Measurements from ENCODE around the gene TBL3.

TBL3 gene

DNA sequence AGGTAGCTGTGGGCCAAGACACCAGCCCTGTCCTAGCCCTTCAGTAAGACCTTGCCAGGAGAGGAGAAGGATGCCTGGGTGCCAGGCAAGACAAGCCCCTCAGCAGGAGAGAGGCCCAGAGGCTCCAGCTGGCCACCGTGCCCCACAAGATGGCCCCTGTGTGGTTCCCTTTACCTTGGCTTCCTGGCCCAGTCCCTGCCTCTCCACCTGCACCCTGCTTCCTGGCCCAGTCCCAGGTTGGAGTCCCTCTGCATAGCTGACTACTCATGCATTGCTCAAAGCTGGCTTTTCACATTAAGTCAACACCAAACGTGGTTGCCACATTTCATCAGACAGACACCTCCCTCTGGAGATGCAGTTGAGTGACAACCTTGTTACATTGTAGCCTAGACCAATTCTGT, 21.9 kb downstream of the TBL3 start:
- no peak for ATAC-seq
- no peak for TF ChIP-seq ZNF565 (CRISPR knock-in tag; conservative IDR thresholded peaks at IDR 0.05; ENCODE audit: low read depth)
- no peak for TF ChIP-seq ARNTL (CRISPR knock-in tag; IDR thresholded peaks at IDR 0.05; ENCODE audit: borderline replicate concordance, low read depth)
- no peak for TF ChIP-seq TOX (CRISPR knock-in tag; IDR thresholded peaks at IDR 0.05; ENCODE audit: borderline replicate concordance)
- no peak for TF ChIP-seq ZFP30 (CRISPR knock-in tag; IDR thresholded peaks at IDR 0.05)
- TF ChIP-seq, protein P1, sequence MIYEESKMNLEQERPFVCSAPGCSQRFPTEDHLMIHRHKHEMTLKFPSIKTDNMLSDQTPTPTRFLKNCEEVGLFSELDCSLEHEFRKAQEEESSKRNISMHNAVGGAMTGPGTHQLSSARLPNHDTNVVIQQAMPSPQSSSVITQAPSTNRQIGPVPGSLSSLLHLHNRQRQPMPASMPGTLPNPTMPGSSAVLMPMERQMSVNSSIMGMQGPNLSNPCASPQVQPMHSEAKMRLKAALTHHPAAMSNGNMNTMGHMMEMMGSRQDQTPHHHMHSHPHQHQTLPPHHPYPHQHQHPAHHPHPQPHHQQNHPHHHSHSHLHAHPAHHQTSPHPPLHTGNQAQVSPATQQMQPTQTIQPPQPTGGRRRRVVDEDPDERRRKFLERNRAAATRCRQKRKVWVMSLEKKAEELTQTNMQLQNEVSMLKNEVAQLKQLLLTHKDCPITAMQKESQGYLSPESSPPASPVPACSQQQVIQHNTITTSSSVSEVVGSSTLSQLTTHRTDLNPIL (CRISPR knock-in tag; IDR thresholded peaks at IDR 0.05; ENCODE audit: low read depth) = no peak
- no peak for TF ChIP-seq SNAI2 (CRISPR knock-in tag; IDR thresholded peaks at IDR 0.05)
- no peak for TF ChIP-seq ZC3H10 (CRISPR knock-in tag; IDR thresholded peaks at IDR 0.05)
- no peak for TF ChIP-seq TCF4 (CRISPR knock-in tag; IDR thresholded peaks at IDR 0.05; ENCODE audit: borderline replicate concordance)
- TF ChIP-seq ESRRG (CRISPR knock-in tag; IDR thresholded peaks at IDR 0.05) = no peak
- TF ChIP-seq, protein P2, sequence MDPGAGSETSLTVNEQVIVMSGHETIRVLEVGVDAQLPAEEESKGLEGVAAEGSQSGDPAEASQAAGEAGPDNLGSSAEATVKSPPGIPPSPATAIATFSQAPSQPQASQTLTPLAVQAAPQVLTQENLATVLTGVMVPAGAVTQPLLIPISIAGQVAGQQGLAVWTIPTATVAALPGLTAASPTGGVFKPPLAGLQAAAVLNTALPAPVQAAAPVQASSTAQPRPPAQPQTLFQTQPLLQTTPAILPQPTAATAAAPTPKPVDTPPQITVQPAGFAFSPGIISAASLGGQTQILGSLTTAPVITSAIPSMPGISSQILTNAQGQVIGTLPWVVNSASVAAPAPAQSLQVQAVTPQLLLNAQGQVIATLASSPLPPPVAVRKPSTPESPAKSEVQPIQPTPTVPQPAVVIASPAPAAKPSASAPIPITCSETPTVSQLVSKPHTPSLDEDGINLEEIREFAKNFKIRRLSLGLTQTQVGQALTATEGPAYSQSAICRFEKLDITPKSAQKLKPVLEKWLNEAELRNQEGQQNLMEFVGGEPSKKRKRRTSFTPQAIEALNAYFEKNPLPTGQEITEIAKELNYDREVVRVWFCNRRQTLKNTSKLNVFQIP (CRISPR knock-in tag; IDR thresholded peaks at IDR 0.05; ENCODE audit: borderline replicate concordance, low read depth) = no peak

DNA sequence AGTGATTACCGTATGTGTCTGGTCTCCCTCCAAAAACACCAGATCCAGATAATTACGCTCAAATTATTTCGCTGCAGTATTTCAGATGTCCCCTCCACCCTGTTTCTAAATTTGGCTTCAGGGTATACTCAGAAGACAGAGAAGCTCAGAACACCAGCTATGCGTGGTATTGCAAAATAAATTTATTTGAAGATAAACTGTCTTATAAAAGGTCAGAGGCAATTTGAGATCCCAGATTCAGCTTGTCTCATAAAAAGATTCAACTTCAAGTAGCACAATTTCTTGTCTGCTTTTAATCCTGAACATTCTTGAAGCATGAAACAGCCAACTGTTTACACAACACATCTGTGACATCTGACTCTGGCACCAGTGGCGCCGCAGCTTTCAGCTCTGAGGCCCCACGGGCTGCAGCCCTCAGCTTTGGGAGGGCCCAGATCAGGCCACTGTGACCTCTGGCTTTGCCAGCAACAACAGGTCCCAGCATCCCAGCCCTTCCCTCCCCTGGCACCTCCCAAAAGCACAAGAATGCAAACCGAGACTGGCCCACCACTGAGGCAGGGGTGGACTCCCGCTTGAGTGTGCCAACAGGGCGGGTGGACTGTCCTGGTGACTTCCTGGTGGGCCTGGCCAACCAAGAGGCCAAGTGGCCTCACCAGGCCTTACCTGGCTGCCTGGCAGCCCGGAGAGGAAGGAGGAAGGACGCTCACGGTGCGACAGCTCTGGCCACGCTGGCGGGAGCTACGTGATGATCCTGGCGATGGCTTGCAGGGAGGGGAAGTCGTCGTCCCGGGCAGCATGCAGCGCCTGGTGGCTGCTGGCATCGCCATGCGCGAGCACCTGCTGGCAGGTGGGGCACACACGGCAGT, 25.9 kb downstream of the TBL3 start:
- TF ChIP-seq BACH2 (CRISPR knock-in tag; IDR thresholded peaks at IDR 0.05; ENCODE audit: borderline replicate concordance) (no peak), ZNF8 (CRISPR knock-in tag; IDR thresholded peaks at IDR 0.05) (no peak), GLIS3 (CRISPR knock-in tag; IDR thresholded peaks at IDR 0.05) (no peak), TCF4 (CRISPR knock-in tag; IDR thresholded peaks at IDR 0.05; ENCODE audit: borderline replicate concordance) (no peak), ZFP3 (CRISPR knock-in tag; IDR thresholded peaks at IDR 0.05) (no peak), ARNTL (CRISPR knock-in tag; IDR thresholded peaks at IDR 0.05; ENCODE audit: borderline replicate concordance, low read depth) (no peak), ESRRG (CRISPR knock-in tag; IDR thresholded peaks at IDR 0.05) (no peak), PPARA (CRISPR knock-in tag; IDR thresholded peaks at IDR 0.05; ENCODE audit: borderline replicate concordance) (no peak), OSR1 (CRISPR knock-in tag; IDR thresholded peaks at IDR 0.05) (no peak), SNAI2 (CRISPR knock-in tag; IDR thresholded peaks at IDR 0.05) (no peak), ZC3H10 (CRISPR knock-in tag; IDR thresholded peaks at IDR 0.05) (no peak), CSDC2 (CRISPR knock-in tag; IDR thresholded peaks at IDR 0.05) (no peak), ZNF70 (CRISPR knock-in tag; IDR thresholded peaks at IDR 0.05) (no peak), RARB (CRISPR knock-in tag; IDR thresholded peaks at IDR 0.05) (no peak), TOX (CRISPR knock-in tag; IDR thresholded peaks at IDR 0.05; ENCODE audit: borderline replicate concordance) (no peak)
- TF ChIP-seq, protein P2 (CRISPR knock-in tag; IDR thresholded peaks at IDR 0.05; ENCODE audit: borderline replicate concordance, low read depth) = no peak
- TF ChIP-seq, protein P3, sequence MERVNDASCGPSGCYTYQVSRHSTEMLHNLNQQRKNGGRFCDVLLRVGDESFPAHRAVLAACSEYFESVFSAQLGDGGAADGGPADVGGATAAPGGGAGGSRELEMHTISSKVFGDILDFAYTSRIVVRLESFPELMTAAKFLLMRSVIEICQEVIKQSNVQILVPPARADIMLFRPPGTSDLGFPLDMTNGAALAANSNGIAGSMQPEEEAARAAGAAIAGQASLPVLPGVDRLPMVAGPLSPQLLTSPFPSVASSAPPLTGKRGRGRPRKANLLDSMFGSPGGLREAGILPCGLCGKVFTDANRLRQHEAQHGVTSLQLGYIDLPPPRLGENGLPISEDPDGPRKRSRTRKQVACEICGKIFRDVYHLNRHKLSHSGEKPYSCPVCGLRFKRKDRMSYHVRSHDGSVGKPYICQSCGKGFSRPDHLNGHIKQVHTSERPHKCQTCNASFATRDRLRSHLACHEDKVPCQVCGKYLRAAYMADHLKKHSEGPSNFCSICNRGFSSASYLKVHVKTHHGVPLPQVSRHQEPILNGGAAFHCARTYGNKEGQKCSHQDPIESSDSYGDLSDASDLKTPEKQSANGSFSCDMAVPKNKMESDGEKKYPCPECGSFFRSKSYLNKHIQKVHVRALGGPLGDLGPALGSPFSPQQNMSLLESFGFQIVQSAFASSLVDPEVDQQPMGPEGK (CRISPR knock-in tag; IDR thresholded peaks at IDR 0.05; ENCODE audit: borderline replicate concordance) = no peak
- ATAC-seq = no peak

DNA sequence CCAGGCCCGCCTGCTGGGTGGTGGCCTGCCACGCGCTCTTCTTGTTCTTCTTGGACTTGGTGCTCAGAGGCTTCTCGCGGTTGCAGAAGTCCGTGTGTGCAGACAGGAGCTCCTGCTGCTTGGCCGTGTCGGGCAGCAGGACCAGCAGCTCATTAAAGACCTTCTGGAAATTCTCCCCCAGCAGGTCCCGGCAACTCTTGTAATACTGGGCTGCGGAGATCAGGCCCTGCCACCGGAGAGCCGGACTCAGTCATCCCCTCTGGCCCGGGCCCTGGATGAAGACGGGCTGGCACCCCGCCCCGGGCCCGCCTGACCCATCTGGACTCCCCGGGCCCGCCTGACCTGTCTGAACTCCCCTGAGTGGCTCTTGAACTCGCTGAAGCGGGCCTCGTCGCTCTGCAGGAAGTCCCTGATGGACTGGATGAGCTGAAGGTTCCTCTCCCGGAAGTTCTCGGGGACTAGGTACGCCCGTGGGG, 26.5 kb downstream of the TBL3 start:
- ATAC-seq = no peak
- TF ChIP-seq PPARA (CRISPR knock-in tag; IDR thresholded peaks at IDR 0.05; ENCODE audit: borderline replicate concordance) (no peak), ISL1 (CRISPR knock-in tag; IDR thresholded peaks at IDR 0.05) (no peak), RARB (CRISPR knock-in tag; IDR thresholded peaks at IDR 0.05) (no peak), OSR1 (CRISPR knock-in tag; IDR thresholded peaks at IDR 0.05) (no peak), ZFP30 (CRISPR knock-in tag; IDR thresholded peaks at IDR 0.05) (no peak), SNAI2 (CRISPR knock-in tag; IDR thresholded peaks at IDR 0.05) (no peak), BACH2 (CRISPR knock-in tag; IDR thresholded peaks at IDR 0.05; ENCODE audit: borderline replicate concordance) (no peak), ZFP3 (CRISPR knock-in tag; IDR thresholded peaks at IDR 0.05) (no peak), ZNF8 (CRISPR knock-in tag; IDR thresholded peaks at IDR 0.05) (no peak)
- TF ChIP-seq, protein P2 (CRISPR knock-in tag; IDR thresholded peaks at IDR 0.05; ENCODE audit: borderline replicate concordance, low read depth) = no peak
- TF ChIP-seq, protein P4, sequence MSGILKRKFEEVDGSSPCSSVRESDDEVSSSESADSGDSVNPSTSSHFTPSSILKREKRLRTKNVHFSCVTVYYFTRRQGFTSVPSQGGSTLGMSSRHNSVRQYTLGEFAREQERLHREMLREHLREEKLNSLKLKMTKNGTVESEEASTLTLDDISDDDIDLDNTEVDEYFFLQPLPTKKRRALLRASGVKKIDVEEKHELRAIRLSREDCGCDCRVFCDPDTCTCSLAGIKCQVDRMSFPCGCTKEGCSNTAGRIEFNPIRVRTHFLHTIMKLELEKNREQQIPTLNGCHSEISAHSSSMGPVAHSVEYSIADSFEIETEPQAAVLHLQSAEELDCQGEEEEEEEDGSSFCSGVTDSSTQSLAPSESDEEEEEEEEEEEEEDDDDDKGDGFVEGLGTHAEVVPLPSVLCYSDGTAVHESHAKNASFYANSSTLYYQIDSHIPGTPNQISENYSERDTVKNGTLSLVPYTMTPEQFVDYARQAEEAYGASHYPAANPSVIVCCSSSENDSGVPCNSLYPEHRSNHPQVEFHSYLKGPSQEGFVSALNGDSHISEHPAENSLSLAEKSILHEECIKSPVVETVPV (CRISPR knock-in tag; IDR thresholded peaks at IDR 0.05) = no peak
- TF ChIP-seq, protein P1 (CRISPR knock-in tag; IDR thresholded peaks at IDR 0.05; ENCODE audit: low read depth) = no peak
- TF ChIP-seq, protein P3 (CRISPR knock-in tag; IDR thresholded peaks at IDR 0.05; ENCODE audit: borderline replicate concordance) = no peak

Measured in SK-N-SH treated with all-trans-retinoic acid at 6 μM for 48 hours (cell line).